NCI-H1694 treated with DMSO at 0.1 percent for 48 hours (cell line): ENCODE measurements around the gene RBM33.
"Not testable (repeated sequence)": the region's sequence is repeated elsewhere in the genome, so short reads cannot be mapped to it uniquely, and the experiment has no call there.

ENCODE experiments used
- DNase-seq: peaks from one replicate; lab custom pipeline; 2025; lab: John Stamatoyannopoulos, UW

RBM33 gene

DNA sequence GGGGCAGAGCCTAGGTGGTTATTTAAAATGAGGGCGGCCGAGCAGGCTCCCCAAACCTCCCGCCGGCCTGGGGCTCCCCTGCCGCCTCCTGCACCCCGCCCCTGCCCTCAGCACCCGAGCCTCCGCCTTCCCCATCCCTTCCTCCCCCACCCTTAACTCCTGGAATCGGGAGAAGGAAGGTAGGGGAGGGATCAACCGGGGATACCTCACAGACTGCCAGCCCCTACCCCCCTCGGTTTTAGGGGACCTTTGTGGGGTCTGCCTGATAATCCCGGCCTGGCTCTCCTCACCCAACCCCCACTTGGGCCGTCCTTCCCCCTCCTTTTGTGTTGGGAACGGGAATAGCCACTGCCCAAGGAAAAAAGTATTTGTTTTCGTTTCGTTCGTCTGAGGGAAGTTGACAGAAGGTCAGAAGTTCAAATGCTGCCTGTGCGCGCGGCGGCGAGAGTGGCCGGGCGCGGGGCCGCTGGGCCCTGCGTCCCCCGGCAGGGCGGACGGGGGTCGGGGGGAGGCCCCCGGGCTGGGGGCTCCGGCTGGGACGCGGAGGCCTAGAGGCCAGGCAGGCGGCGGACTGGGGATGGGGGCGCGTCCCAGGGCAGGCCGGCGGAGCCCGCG lies 165.0 kb downstream of the RBM33 start:
- no peak for DNase-seq

DNA sequence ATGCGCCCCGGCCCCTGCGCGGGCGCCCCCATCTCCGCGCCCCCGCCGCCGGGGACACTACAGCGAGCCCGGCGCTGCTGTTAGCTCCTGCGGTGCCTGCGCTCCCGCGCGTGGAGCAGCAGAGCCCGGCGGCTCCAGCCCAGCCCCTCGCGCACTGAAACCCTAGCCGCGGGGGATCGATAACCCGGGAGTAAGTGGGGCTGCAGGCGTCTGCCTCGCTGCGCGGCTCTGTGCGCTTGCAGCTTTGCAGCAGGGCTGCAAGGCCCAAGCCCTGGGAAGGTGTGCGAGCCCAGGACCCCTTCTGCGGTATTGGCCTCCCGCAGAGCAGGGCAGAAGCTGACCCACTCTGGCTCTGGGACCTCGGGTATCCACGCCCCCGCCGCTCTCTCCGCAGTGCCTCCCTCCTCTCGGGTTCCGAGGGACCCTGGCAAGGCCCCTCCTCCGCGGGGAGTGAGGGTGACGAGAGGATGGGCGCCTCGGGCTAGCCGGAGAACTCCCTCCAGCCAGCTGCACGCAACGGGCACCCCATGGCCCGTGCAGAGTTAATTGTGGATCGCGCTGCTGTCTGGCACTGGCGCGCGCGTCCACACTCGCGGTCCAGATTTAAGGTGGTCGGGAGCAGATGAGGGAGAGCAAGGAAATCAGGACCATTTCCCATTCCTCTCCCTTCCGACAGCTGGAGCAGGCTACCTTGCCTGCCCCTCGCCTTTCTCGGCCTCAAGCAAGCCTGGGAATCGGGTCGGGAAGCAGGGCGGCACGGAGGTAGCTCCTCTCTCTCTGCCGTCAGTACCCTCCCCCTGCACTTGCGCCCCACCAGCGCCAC lies 165.7 kb downstream of the RBM33 start:
- DNase-seq, result no peak

DNA sequence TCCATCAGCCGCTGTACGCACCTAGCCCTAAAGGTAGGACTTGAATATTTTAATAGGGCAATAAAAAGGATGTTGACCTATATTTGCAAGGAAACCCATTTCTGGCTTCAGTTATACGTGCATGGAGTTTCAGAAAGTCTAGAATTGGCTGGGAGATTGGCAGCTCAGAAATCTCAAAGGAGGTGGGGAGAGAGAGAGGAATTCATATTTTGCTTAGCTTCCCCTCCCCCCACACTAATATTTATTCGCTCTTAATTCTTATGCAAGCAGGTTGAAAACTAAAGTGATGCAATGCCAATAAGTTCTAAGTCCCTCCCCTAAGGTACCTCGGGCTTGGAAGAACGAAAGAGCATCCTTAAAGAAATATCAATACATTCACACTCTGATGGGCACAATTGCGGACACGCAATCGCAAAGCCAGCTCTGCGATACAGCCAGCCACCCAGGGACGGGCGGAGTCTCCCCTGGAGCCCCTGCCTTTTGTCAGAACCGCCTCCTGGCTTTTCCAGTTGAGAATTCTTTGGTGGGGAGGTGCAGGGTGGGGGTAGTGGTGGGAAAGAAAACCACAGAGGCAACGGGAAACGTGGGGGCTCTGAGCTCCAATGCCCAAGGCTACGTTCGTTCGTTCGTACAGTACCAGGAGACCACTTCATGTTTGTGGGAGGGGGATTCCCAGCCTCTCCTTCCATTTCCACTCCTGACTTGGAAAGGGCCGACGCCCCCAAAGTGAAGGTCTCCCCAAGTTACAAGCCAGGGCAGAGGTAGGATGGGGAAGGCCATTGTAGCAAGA lies 166.5 kb downstream of the RBM33 start:
- DNase-seq, result no peak

GRCh38 chr7:155811560-155811894 lies 167.1 kb downstream of the RBM33 start:
- DNase-seq, result no peak

GRCh38 chr7:155811895-155812761 lies 167.7 kb downstream of the RBM33 start, which contains the start of gene SHH:
Gene SHH, minus strand, starts transcription at chr7:155812463. Its CDS starts 341 bp downstream, at chr7:155812122.
- DNase-seq, result peak; percentile 13

- no peak for DNase-seq
Measured at GRCh38 chr7:155813125-155813524, 168.7 kb downstream of the RBM33 start.

GRCh38 chr7:155813546-155814315 lies 169.3 kb downstream of the RBM33 start:
- no peak for DNase-seq

GRCh38 chr7:155814316-155815276 lies 170.1 kb downstream of the RBM33 start:
- DNase-seq, result no peak

DNA sequence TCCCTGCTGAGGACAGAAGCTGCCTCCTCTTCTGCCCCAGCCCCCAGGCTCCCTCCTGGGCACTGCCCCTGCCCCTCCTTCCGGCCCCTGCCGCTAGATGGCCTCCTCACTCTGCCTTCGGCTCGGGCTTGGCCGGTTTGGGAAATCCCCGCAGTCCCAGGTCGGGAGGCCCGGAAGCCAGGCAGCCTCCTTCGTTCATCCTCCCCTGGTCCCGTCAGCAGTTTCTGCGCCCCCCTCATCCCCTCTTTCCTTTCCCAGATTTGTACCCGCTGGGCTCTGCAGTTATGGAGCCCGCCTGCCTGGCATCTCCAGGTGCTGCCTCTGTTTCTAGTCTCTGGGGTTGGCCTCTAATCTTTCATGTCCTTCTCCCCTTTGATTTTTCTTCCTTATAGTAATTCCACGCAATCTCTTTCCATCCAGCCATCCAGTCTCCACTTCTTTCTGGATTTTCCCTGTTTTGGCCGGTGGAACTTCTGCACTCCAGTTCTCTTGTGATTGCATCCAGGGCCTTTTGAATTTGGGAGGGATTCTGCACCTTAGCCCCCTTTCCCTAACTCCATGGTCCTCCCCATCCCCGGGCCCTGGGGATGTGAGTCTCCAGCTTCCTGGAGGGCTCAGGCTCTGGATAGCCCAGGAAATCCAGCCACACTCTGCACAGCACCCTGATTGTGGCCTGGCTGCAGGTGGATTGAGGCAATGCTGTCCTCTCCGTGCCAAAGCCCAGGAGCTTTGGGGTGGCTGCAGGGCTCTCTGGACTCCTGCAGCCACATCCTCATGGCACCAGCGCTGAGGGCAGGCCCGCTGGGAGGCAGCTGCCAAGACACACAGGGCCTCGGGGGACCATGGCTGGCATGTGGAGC lies 171.1 kb downstream of the RBM33 start:
- DNase-seq, result peak; percentile 12

- no peak for DNase-seq
Measured at GRCh38 chr7:155816192-155816508, 171.7 kb downstream of the RBM33 start.

DNA sequence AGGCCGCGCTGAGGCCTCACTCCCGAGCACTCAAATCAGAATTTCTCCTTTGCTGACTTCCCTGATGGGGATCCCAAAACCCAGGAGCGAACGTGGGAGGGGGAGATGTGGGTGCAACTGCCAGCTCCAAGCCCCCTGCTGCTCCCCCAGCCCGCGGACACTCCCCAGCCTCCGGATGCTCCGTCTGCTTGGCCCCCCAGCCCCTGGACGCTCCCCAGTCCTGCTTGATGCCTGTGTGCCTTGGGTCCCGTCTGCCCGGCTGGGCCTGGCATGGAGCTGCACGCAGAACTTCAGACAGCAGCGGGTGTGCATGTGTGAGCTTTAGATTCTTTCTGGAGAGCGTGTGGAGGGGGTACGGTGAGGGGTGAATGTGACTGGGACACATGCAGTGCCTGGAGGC lies 172.5 kb downstream of the RBM33 start:
- no peak for DNase-seq

- not testable (repeated sequence) for DNase-seq
Measured at GRCh38 chr7:155817515-155817914, 173.1 kb downstream of the RBM33 start.

GRCh38 chr7:155818154-155818819 lies 173.8 kb downstream of the RBM33 start:
- DNase-seq, result no peak

DNA sequence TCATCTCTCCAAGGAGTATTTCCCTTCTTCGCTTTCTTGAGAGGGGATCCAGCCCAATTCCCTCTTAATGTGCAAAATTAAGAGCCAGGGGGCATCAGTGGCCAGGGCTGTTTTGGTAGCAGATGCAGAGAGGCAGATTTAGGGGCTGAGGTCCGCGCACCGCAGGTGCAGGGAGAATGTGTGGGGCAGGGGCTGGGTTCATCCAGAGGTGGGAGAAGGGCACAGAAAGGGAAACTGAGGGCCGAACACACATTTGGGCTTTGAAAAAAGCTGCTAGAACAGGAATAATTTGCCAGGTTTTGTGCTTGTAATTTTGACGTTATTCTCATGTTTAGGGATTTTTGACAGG lies 174.3 kb downstream of the RBM33 start:
- DNase-seq, result no peak

DNA sequence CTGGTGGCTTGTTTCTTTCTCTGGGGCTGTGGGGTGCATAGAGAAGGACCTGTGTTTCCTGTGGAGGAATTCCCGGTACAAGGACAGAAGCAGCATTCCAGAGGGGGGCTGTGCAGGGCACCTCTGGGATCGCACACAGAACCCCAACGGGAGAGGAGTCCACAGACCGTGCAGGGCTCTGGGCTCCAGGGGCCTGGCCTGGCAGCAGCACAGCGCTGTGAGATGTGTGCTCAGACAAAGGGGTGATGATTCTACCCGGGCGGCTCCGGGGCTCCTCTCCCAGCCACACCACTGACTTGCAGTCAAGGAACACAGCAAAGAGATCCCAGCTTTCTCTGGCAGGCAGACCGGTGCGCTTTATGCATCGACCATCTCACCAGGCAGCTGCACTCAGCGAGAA lies 174.7 kb downstream of the RBM33 start:
- no peak for DNase-seq

DNA sequence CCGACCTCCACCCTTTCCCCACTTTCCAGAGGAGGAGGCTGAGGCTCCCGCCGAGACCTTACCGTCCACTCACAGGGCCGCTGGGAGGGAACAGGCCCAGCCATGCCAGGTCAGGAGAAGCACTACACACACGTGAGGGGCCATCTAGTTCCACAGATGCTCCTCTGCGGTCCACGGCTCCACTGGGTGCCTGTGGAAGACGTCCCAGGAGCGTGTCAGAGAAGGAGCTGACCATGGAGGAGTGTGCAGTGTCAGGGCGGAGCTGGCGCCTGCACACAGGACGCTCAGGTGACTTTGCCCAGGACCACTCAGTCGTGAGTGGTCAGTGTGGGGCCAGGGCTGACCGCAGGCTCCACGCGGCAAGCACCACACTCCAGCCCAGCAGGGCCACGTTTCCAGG lies 175.8 kb downstream of the RBM33 start:
- DNase-seq, result no peak

DNA sequence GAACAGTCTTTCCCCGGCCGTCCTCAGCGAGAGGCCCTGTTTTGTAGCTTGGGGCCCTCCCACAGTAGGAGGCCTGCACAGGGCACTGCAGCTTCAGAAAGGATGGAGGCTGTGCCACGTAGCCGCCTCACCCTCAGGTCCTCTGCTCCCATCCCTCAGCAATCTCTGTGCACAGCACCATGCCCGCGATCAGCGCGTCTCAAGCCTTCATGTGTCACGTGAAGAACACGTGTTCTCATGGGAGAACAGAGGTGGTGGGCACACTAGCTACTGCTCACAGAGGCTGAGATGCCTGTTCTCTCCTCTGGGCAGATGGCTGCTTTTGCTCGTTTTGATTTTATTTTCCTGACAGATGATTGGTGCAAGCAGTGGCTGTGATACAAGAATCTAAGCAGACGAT lies 176.3 kb downstream of the RBM33 start:
- no peak for DNase-seq

DNA sequence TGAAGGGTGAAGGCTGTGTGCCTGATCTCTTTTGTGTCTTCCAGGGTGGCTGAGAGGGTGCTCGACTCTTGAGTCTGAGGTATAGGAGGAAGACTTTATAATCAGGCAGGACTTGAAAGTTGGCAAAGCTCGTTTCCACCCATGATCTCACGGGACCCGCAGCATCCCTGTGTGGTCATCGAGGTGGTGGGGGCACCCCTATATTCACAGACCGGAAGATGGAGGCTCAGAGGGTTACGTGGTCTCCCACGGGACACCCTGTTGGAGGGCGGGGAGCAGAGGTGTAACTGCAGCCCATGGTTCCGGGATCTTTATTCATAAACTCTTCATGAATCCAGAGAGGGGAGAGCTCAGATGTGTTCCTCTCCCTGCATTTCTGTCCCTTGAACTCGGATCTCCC lies 177.4 kb downstream of the RBM33 start:
- no peak for DNase-seq
